Rectal smooth muscle tissue (tissue), 1 donor: Measurements from ENCODE around the gene PSMG3.

Source experiments
- H3K27ac ChIP-seq: one replicate; pipeline ENCODE4 v1.7.0; 2013; ENCODE audit warnings: low read depth, low read length, inconsistent platforms
- H3K27me3 ChIP-seq: one replicate; pipeline ENCODE4 v1.7.0; 2013; ENCODE audit warnings: low read length; ENCODE audit not compliant: control insufficient read depth, insufficient read depth
- H3K36me3 ChIP-seq: one replicate; pipeline ENCODE4 v1.7.0; 2013; ENCODE audit warnings: low read length; ENCODE audit not compliant: control insufficient read depth, insufficient read depth
- H3K4me1 ChIP-seq: one replicate; pipeline ENCODE4 v1.7.0; 2013; ENCODE audit warnings: low read length; ENCODE audit not compliant: control insufficient read depth, insufficient read depth
- H3K4me3 ChIP-seq: one replicate; pipeline ENCODE4 v1.7.0; 2013; ENCODE audit warnings: low read length
- H3K9ac ChIP-seq: one replicate; pipeline ENCODE4 v1.7.0; 2013; ENCODE audit warnings: low read length

The PSMG3 gene

DNA sequence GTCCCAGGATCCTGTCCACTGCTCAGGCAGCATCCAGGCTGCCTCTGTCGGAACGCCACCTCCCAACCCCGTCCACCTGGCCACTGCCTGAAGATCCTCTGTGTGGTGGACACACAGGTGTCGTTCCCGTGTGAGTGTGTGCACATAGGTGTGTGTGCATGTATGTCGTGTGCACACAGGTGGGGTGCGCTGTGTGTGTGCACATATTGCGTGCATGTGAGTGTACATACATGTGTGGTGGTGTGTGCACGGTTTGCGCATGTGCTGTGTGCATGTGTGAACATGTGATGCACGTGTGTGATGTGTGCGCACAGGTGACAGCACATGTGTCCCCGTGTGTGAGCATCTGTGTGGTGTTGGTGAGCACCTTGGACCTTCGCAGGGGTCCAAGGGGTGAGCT is 20.9 kb downstream of the PSMG3 start:
- Histone ChIP-seq H3K4me1 (no peaks in the 10 kb centered on the region), H3K27me3 (no peaks in the 10 kb centered on the region), H3K27ac (no peak overlapping the region), H3K36me3 (no peaks in the 10 kb centered on the region), H3K9ac (no peak overlapping the region), H3K4me3 (no peak overlapping the region)

DNA sequence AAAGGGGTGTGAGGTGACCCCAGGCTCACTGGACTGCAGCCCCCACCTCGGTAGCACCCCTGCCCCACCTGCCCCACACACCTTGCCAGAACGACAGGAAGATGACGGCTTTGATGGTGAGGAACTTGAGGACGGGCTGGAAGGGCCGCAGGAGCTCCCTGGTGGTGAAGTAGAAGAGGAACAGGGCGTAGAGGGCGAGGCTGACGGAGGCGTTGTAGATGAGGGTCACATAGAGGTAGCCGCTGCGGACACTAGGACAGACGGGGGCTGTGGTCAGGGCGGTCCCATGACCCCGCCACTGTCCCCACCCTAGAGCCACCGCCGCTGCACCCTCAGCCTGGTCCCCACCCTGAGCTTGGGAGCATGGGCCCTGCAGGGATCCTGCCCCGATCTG is 21.4 kb downstream of the PSMG3 start:
- no peak overlapping the region for H3K27ac ChIP-seq
- no peaks in the 10 kb centered on the region for H3K4me1 ChIP-seq
- no peak overlapping the region for H3K9ac ChIP-seq
- H3K27me3 ChIP-seq, result no peaks in the 10 kb centered on the region
- H3K36me3 ChIP-seq, result no peaks in the 10 kb centered on the region
- no peak overlapping the region for H3K4me3 ChIP-seq

- Histone ChIP-seq H3K9ac (no peak overlapping the region), H3K36me3 (no peaks in the 10 kb centered on the region), H3K4me3 (no peak overlapping the region), H3K27me3 (no peaks in the 10 kb centered on the region), H3K4me1 (no peaks in the 10 kb centered on the region), H3K27ac (no peak overlapping the region)
Observed at GRCh38 chr7:1547777-1548437, 21.9 kb downstream of the PSMG3 start.

DNA sequence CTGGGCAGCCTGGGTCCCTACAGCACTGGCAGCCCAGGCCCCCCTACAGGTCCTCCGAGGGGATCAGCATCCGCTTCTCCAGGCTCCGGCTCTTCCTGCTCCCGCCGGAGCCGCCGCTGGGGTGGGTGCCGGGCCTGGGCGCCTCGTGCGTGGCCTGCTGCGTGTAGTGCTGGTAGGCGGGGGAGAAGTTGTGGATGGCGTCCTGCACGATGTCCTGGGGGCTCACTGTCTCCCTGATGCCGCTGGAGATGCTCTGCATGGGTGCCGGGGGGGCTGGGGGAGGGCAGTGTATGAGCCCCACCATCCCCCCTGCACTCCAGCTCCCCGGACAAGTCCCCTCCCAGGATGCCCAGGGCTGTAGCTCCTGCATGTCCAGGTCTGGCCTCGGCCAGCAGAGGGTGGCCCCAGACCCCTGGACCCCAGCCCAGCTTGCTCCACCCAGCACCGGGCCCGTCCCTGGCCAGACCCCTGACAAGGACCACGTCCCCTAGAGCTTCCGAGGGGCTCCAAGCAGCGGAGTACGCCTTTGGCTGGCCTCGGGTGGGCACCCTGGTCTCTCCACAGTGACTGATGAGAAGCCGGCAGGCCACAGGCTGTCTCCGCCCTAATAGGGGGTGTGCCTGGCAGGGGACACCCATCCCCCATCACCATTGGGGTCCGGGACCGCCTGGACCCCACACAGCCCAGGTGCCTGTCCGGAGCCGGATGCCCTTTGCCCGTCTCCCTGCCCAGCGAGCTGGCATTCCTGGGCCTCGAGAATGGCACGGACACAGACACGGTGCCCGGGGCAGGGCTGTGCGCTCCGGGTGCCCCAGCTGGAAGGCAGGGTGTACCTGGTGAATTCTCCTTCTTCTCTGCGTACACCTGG is 22.7 kb downstream of the PSMG3 start:
- Histone ChIP-seq H3K4me1 (no peaks in the 10 kb centered on the region), H3K27me3 (no peaks in the 10 kb centered on the region), H3K27ac (no peak overlapping the region), H3K36me3 (no peaks in the 10 kb centered on the region), H3K4me3 (no peak overlapping the region), H3K9ac (no peak overlapping the region)

DNA sequence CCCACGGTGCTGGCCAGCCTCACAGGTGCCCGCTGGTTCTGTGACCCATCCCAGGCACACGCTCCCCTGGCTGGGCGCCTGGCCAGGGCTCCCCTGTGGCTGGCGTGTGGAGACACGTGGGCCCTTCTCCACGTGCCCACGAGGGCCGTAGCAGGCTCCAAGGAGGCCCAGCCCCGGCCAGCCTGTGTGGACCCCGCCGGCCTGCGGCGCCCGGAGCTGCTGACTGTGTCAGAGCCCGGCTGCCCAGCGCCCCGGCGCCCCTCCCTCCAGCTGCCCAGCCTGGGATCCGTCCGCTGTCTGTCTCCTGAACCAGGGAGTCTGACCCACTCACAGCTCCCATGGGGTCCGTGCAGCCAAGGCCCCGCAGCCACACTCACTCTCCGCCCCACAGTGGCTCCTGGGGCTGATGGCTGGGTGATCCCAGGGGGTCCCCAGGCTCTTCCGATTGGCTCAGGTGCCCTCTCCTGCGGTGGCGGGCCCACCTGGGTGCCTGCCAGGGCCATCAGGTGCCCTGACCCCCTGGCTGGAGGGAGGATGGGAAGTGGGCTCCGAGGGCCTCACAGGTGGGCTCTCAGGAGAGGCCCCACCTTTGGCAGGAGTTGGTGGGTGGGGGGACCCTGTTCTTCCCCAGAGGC is 23.4 kb downstream of the PSMG3 start:
- Histone ChIP-seq H3K27me3 (no peaks in the 10 kb centered on the region), H3K27ac (no peak overlapping the region), H3K36me3 (peaks cover under 1% of the 10 kb centered on the region), H3K4me3 (no peak overlapping the region), H3K9ac (no peak overlapping the region), H3K4me1 (no peaks in the 10 kb centered on the region)

DNA sequence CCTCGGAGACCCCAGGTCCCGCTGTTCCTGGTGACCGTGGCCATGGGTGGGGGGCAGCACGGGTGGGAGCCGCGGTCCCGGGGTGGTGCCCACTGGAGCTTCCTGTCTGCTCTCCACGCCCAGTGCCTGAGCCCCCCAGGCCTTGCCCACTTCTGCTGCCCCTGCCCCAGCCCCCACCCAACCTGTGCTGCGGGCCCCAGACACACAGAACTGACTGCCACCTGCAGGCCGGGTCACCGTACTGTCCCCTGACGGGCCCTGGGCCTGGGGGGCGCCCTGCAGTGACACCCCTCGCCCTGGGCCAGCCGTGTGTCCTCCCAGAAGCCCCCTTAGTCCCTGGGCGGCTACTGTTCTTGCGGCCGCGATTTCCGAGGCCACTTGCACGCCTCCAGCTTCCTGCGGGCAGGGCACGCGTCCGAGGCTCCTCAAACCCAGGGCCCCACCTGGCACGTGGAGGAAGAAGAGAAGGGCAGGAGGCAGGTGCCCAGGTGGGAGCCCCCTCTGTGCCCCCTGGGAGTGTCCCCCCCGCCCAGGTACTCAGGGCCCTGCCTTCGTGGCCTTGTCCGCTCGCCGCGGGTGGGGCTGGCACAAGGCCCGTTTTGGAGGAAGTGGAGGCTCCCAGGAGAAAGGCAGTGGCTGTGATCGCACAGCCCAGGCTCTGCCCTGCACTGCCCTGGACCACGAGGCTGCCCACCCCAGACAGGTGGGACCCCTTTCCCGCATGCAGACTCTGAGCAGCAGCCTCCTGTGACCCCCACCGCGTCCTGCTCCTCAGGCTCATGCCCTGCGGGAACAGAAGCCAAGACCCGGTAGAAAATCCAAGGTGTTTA is 24.2 kb downstream of the PSMG3 start:
- H3K36me3 ChIP-seq, result peaks cover 8% of the 10 kb centered on the region

GRCh38 chr7:1544896-1545416 is 24.9 kb downstream of the PSMG3 start:
- Histone ChIP-seq H3K4me3 (no peak overlapping the region), H3K9ac (no peak overlapping the region), H3K27ac (no peak overlapping the region), H3K4me1 (no peaks in the 10 kb centered on the region), H3K27me3 (no peaks in the 10 kb centered on the region), H3K36me3 (peaks cover 11% of the 10 kb centered on the region)

More for the DNA sequence above, 24.2 kb downstream of the PSMG3 start:
- Histone ChIP-seq H3K4me3 (no peak overlapping the region), H3K4me1 (no peaks in the 10 kb centered on the region), H3K27ac (no peak overlapping the region), H3K27me3 (no peaks in the 10 kb centered on the region), H3K9ac (no peak overlapping the region)

- no peaks in the 10 kb centered on the region for H3K27me3 ChIP-seq
- H3K27ac ChIP-seq, result no peak overlapping the region
- no peak overlapping the region for H3K9ac ChIP-seq
- no peaks in the 10 kb centered on the region for H3K4me1 ChIP-seq
- H3K4me3 ChIP-seq, result no peak overlapping the region
- H3K36me3 ChIP-seq, result peaks cover 17% of the 10 kb centered on the region
Observed at GRCh38 chr7:1544178-1544895, 25.5 kb downstream of the PSMG3 start.

DNA sequence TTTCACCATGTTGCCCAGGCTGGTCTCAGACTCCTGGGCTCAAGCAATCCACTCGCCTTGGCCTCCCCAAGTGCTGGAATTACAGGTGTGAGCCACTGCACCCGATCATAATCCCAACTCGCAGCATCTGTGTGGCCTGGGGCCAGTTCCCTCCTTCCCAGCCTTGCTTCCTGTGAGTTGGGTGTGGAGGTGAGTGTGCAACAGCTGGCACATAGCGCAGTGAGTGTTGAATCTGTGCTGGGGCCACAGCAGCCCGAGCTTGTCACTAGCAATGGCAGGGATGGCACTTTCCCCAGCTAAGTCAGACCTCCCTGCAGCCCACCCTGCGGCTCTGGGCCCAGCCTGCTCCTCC is 26.0 kb downstream of the PSMG3 start:
- Histone ChIP-seq H3K27ac (no peak overlapping the region), H3K36me3 (peaks cover 18% of the 10 kb centered on the region), H3K4me3 (no peak overlapping the region)

DNA sequence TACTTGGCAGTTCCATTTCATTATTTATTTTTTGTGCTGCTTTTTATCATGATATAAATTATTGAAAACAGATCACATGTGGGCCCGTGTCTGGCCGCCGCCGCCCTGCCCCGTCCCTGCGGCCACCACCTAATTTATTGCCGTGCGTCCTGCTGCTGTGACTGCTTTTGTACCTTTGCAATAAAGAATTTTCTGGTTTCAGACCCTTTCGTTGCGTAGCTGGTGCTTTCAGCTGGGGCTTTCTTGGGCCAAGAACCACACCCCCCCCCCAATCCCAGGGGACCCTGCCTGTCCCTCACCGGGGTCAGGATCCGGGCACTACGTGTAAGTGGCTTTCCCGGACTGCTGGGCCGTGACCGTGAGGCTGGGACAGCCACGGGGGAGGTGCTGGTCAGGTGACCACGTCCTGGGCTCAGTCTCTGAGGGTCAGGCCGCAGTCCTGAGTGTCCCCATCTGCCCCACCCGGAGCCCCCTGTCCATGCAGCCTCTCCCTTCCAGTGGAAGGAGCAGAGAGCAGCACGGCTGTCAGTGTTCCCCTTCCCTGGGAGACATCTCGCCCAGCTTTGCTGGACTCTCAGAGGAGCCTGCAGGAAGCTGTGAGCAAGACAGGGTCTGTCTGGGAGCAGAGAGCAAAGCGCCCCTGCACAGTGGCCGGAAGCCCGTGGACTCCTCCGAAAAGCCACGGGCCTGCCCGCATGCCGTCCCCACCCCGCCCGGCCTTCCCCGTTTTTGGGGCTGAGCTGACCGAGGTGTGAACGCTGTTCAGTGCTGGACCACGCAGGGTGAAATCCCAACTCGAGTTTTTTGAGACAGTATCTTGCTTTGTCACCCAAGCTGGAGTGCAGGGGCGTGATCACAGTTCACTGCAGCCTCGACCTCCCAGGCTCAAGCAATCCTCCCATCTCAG is 26.7 kb downstream of the PSMG3 start:
- no peak overlapping the region for H3K4me3 ChIP-seq
- no peak overlapping the region for H3K27ac ChIP-seq
- H3K27me3 ChIP-seq, result no peaks in the 10 kb centered on the region
- no peak overlapping the region for H3K9ac ChIP-seq
- H3K36me3 ChIP-seq, result peaks cover 18% of the 10 kb centered on the region
- peaks cover 4% of the 10 kb centered on the region for H3K4me1 ChIP-seq

More for the DNA sequence above, 26.0 kb downstream of the PSMG3 start:
- H3K27me3 ChIP-seq, result no peaks in the 10 kb centered on the region
- H3K9ac ChIP-seq, result no peak overlapping the region
- H3K4me1 ChIP-seq, result no peaks in the 10 kb centered on the region

DNA sequence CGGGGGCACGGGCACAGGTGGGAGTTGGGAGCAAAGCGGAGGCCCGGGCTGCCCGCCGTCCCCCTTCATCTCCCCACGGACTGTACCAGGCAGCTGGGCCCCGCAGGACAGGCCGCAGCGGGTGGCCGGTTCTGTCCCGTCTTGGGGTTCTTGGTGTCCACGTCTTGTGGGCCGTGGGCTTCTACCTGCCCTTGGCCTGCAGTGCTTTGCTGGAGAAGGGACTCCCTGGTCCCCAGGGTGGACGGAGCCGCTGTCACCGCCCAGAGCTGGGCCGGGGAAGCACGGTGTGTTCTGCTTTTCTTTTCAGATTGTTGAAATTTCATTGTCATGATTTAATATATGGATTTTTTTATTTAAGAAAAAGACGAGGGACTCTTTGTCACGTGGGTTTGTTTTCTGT is 27.5 kb downstream of the PSMG3 start:
- H3K36me3 ChIP-seq, result peaks cover 18% of the 10 kb centered on the region
- H3K27me3 ChIP-seq, result no peaks in the 10 kb centered on the region
- peaks cover 6% of the 10 kb centered on the region for H3K4me1 ChIP-seq
- H3K9ac ChIP-seq, result no peak overlapping the region
- no peak overlapping the region for H3K27ac ChIP-seq
- no peak overlapping the region for H3K4me3 ChIP-seq
